Stomach (tissue), 9 donors: Measurements from ENCODE around the gene TFF3. TPM values are rescaled to one million over a fixed set of nuclear protein-coding genes. Genes with fewer than 3 reads are reported as not detected.

Experiments used
- DNase-seq, 2 donors: peaks; one replicate each; pipeline versions ENCODE4 v3.0.0 to v3.0.0-alpha.2; 2013 to 2019
- H3K27ac ChIP-seq, 5 donors: fragments of 200-600 bp in 4 of 5; sonication (generic) in 4 of 5; one replicate each; pipeline ENCODE4 v1.5.1; 2013 to 2019; ENCODE audit warnings: mild to moderate bottlenecking in 1 of 5, moderate library complexity in 1 of 5
- H3K27me3 ChIP-seq, 3 donors: fragments of 200-600 bp; sonication (generic); one replicate each; pipeline ENCODE4 v1.5.1; 2017 to 2019; ENCODE audit warnings: mixed run types in 1 of 3
- H3K36me3 ChIP-seq, 4 donors: fragments of 200-600 bp; sonication (generic); 1 replicate in 3 of 4; 2 replicates in 1 of 4; pipeline ENCODE4 v1.5.1; 2016 to 2019
- H3K4me1 ChIP-seq, 4 donors: fragments of 200-600 bp; sonication (generic); one replicate each; pipeline ENCODE4 v1.5.1; 2016 to 2019
- H3K4me3 ChIP-seq, 4 donors: fragments of 200-600 bp; sonication (generic) in 3 of 4; one replicate each; pipeline ENCODE4 v1.5.1; 2016 to 2019; ENCODE audit warnings: mild to moderate bottlenecking in 1 of 4
- H3K9me3 ChIP-seq, 4 donors: fragments of 200-600 bp; sonication (generic); one replicate each; pipeline ENCODE4 v1.5.1; 2016 to 2019
- EP300 ChIP-seq: sonication (generic); formaldehyde crosslinking; IDR thresholded peaks from one replicate; pipeline ENCODE4 v1.6.1; 2017; ENCODE audit warnings: antibody characterized with exemption
- POLR2A ChIP-seq, 4 donors: fragments of 450-650 bp; IDR thresholded peaks; one replicate each; pipeline ENCODE4 v1.6.1; 2016; ENCODE audit warnings: antibody characterized with exemption in 4 of 4, control low read depth in 2 of 4, mild to moderate bottlenecking in 1 of 4, moderate library complexity in 1 of 4
- POLR2AphosphoS5 ChIP-seq, 3 donors: sonication (generic); formaldehyde crosslinking; IDR thresholded peaks; one replicate each; pipeline ENCODE4 v1.6.1; 2016; ENCODE audit warnings: antibody characterized with exemption in 3 of 3
- WGBS, 5 donors: extraction: QIAGEN DNeasy Blood & Tissue Kit in 3 of 5; methylation state at CpG; one replicate each; pipeline versions ENCODE4 v1.1.5 to v1.1.7; 2013 to 2018; 5-methylcytosine and 5-hydroxymethylcytosine counted together
- intact Hi-C: fragments of 100-400 bp; cut with DNase I; formaldehyde crosslinking; loops from one replicate; pipeline ENCODE4 v1.15.1; 2023; ENCODE audit warnings: low total_unique reads
- polyA plus RNA-seq, 3 donors: library from polyadenylated mRNA; stranded (reverse); fragments of 200-250 nt; gene quantifications; one replicate each; pipeline ENCODE4 v1.2.3, GENCODE V29; 2013
- total RNA-seq, 5 donors: library from RNA; depleted of rRNA; stranded (reverse); fragments of >200 nt; gene quantifications; one replicate each; pipeline versions ENCODE4 v1.1.0 to v1.2.3, GENCODE V29; 2014 to 2016
- TF ChIP-seq, protein P1 (sequence below), 7 experiments: fragments of 450-650 bp in 4 of 7; fragments of 200-600 bp in 3 of 7; sonication (generic) in 3 of 7; IDR thresholded peaks; one replicate each; pipeline ENCODE4 v1.5.1; 2016 to 2019; ENCODE audit warnings: antibody characterized with exemption in 7 of 7, control low read depth in 2 of 7, mild to moderate bottlenecking in 1 of 7
- donor health status: healthy with polysubstance abuse.
- donor health status: Bipolar disorder and iron deficiency.
- donor health status: healthy.

The TFF3 gene
- total and polyA plus RNA-seq, 8 donors = 2.0 to 488 (median 27.3) TPM

DNA sequence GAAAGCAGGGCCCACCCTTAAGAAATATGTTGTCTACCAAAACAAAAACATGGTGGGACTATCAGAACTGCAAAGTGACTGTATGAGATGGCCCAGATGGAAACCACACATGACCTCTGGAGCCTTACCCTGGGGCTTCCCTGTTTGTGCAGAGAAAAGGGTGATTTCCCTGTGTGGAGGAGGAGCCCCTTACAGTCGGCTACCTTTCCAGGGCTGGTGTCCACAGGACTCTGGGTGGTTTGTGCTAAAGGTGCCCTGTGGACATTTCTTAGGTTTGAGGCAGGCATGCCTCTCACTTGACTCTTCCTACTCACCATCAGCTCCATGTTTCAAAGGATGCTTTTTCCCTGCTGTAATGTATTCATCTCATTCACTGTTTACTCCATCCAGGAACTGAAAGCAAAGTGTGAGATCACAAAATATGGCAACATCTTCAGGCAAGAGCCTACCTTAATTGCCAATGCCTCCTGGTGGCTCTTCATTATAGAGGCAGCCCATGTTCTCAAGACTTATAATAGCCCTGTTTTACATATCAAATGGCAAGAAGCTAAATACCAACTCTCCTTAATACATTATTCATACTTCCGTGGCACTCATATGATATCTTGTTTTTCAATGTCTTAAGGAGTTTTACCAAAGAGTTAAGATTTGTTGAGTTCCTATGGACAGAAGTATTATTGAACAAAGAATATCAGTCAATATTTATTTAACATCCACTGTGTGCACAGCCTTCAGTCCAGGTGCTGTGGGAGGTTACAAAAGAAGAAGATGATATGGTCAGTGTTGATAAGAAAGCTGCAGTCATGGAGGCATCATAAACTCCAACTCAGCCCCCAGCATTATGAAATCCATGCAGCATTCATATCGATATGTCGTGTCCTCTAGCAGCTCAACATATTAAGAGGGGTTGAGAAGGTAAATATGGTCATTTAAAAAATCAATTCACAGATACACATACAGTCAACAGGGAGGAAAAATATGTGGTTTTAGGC is 15.5 kb upstream of the TFF3 start:
- no peak for TF ChIP-seq EP300
- peaks cover 0 to 9% (median 4%) of the 10 kb centered on the region in 4 donors for H3K9me3 ChIP-seq
- peaks cover 0 to 10% (median 2%) of the 10 kb centered on the region in 4 donors for H3K4me1 ChIP-seq
- 49 to 68% (median 60%) methylated on average over 4 of the region's 4 CpGs for WGBS, 5 donors
- no peaks in the 10 kb centered on the region for H3K36me3 ChIP-seq
- no peak overlapping the region for H3K27ac ChIP-seq
- DNase-seq = no peak
- intact Hi-C loops = no loop called here
- H3K4me3 ChIP-seq = no peak overlapping the region
- H3K27me3 ChIP-seq = peaks cover 0 to 30% (median 0%) of the 10 kb centered on the region in 3 donors

DNA sequence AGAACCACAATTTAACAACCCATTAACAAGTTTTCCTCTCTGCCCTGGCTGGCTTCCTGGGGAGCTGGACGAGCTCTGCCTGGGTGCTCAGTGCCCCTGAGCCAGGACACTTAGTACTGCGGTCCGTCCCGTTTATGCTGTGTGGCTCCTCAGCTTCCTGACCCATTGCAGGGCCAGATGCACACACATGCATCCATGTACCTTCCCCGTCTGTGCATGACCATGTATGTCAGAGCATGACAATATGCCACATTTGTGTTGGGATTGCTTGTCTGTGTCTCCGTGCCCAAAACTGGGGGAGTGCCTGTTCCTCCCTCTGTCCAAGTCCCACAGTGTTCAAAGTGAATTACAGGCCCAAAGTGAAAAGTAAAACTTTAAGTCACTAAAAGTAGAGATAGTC is 9.7 kb upstream of the TFF3 start:
- intact Hi-C loops = no loop called here
- no peak for DNase-seq
- Histone ChIP-seq H3K36me3 (no peaks in the 10 kb centered on the region), H3K9me3 (peaks cover 0 to 4% (median 0%) of the 10 kb centered on the region in 4 donors), H3K4me1 (no peaks in the 10 kb centered on the region), H3K27ac (no peak overlapping the region), H3K4me3 (no peak overlapping the region), H3K27me3 (peaks cover 0 to 29% (median 0%) of the 10 kb centered on the region in 3 donors)
- TF ChIP-seq EP300 = no peak
- TF ChIP-seq, protein P1, sequence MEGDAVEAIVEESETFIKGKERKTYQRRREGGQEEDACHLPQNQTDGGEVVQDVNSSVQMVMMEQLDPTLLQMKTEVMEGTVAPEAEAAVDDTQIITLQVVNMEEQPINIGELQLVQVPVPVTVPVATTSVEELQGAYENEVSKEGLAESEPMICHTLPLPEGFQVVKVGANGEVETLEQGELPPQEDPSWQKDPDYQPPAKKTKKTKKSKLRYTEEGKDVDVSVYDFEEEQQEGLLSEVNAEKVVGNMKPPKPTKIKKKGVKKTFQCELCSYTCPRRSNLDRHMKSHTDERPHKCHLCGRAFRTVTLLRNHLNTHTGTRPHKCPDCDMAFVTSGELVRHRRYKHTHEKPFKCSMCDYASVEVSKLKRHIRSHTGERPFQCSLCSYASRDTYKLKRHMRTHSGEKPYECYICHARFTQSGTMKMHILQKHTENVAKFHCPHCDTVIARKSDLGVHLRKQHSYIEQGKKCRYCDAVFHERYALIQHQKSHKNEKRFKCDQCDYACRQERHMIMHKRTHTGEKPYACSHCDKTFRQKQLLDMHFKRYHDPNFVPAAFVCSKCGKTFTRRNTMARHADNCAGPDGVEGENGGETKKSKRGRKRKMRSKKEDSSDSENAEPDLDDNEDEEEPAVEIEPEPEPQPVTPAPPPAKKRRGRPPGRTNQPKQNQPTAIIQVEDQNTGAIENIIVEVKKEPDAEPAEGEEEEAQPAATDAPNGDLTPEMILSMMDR (IDR thresholded peaks at IDR 0.05) = no peak
- TF ChIP-seq POLR2AphosphoS5 (IDR thresholded peaks at IDR 0.05) = no peak
- TF ChIP-seq POLR2A (IDR thresholded peaks at IDR 0.05) = no peak
- 85 to 92% (median 87%) methylated on average over 5 to 6 of the region's 6 CpGs for WGBS, 5 donors

DNA sequence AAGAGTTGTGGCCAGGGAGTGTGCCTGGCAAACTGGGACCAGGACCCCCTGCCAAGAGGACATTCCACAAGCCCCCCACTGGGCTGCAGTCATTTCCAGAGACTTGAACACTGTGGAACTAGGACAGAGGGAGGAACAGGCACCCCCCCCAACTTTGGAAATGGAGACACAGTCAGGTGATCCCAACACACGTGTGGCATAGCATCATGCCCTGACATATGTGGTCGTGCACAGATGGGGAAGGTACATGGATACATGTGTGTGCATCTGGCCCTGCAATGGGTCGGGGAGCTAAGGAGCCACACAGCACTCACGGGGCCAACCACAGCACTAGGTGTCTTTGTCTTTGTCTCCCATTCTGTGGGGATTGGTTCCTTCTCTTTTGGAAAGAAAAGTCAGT is 6.6 kb upstream of the TFF3 start:
- H3K9me3 ChIP-seq = peaks cover 0 to 4% (median 0%) of the 10 kb centered on the region in 4 donors
- WGBS, 5 donors = 85 to 96% (median 91%) methylated on average over 4 of the region's 4 CpGs
- peaks cover 0 to 45% (median 0%) of the 10 kb centered on the region in 3 donors for H3K27me3 ChIP-seq
- H3K27ac ChIP-seq = no peak overlapping the region
- TF ChIP-seq EP300 (no peak), POLR2AphosphoS5 (IDR thresholded peaks at IDR 0.05) (no peak), POLR2A (IDR thresholded peaks at IDR 0.05) (no peak)
- TF ChIP-seq, protein P1 (IDR thresholded peaks at IDR 0.05) = no peak
- no peaks in the 10 kb centered on the region for H3K36me3 ChIP-seq
- peaks cover 0 to 6% (median 0%) of the 10 kb centered on the region in 4 donors for H3K4me1 ChIP-seq
- no peak overlapping the region for H3K4me3 ChIP-seq
- intact Hi-C loops = no loop called here
- DNase-seq = no peak

DNA sequence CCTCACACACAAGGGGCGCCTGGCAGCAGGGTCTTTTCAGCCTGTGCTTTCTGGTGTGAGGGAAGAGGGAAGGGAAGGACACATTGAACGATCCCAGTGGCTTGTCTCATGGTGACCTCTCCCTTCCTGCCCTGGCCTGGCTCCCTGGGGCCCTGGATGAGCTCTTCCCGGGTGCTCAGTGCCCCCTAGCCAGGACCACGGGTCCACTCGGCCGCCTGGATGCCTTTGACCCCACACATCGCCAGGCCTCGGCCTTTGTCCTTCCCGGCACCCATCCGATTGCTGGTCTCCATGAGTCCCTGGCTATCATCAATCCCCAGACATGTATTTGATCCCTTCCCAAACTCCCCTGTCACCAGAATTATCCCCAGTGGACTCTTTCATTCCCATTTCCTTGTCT is 6.0 kb upstream of the TFF3 start:
- Histone ChIP-seq H3K9me3 (peaks cover 0 to 4% (median 0%) of the 10 kb centered on the region in 4 donors), H3K27ac (no peak overlapping the region), H3K36me3 (no peaks in the 10 kb centered on the region), H3K4me3 (no peak overlapping the region), H3K27me3 (peaks cover 0 to 45% (median 0%) of the 10 kb centered on the region in 3 donors), H3K4me1 (peaks cover 0 to 6% (median 0%) of the 10 kb centered on the region in 4 donors)
- intact Hi-C loops = no loop called here
- TF ChIP-seq POLR2A (IDR thresholded peaks at IDR 0.05) (no peak), POLR2AphosphoS5 (IDR thresholded peaks at IDR 0.05) (no peak), EP300 (no peak)
- TF ChIP-seq, protein P1 (IDR thresholded peaks at IDR 0.05) = no peak
- 86 to 92% (median 90%) methylated on average over 10 of the region's 10 CpGs for WGBS, 5 donors
- DNase-seq = no peak
